ENCODE results near the gene CHST12. TPM values are rescaled to one million over a fixed set of nuclear protein-coding genes. Genes with fewer than 3 reads are reported as not detected.
"Not testable (repeated sequence)": the region's sequence is repeated elsewhere in the genome, so short reads cannot be mapped to it uniquely, and the experiment has no call there.

The CHST12 gene
- total and polyA plus RNA-seq, 10 of the 15 experiments (the other 5 are each of a cell fraction or from before 2014, with no cell fraction given), result 0.05 to 14.2 (median 3.3) TPM

- TF ChIP-seq BCL3 (IDR thresholded peaks at IDR 0.05; ENCODE audit: borderline replicate concordance, insufficient read depth, low read depth, low read length, poor library complexity, severe bottlenecking) (no peak), GATAD2B (conservative IDR thresholded peaks at IDR 0.05; ENCODE audit: low read depth) (no peak), SMAD5 (IDR thresholded peaks at IDR 0.05; ENCODE audit: low read depth) (no peak), SUZ12 (IDR thresholded peaks at IDR 0.05; ENCODE audit: unreplicated experiment) (no peak)
These were observed 14.8 kb upstream of the CHST12 start (continued) for GRCh38 chr7:2388637-2388954.

- 77% methylated on average over 16 of the region's 16 CpGs for WGBS (ENCODE audit: insufficient coverage, insufficient replicate concordance, low lambda C conversion rate, missing lambda C conversion rate)
- ATAC-seq; SMC1A ChIA-PET (ENCODE audit: uncharacterized antibody, unreplicated experiment); POLR2A ChIA-PET; H3K36me3 ChIP-seq (ENCODE audit: control insufficient read depth in 2 of 2, insufficient read depth in 2 of 2, low read length in 1 of 2); H3K4me1 ChIP-seq (ENCODE audit: control insufficient read depth, insufficient read depth, low read length); H3K27me3 ChIP-seq (replicated peaks in 1 of 2; ENCODE audit: control insufficient read depth in 2 of 2, insufficient read depth in 2 of 2, low read length in 1 of 2); H3K4me3 ChIP-seq; DNase-seq (ENCODE audit: low read depth, low spot score); FAIRE-seq; H3K9ac ChIP-seq (ENCODE audit: control insufficient read depth, insufficient read depth, low read length); RAD21 ChIA-PET (ENCODE audit: unreplicated experiment); BruUV-seq (replicated peaks); H4K20me1 ChIP-seq (ENCODE audit: control insufficient read depth, insufficient read depth); H3K27ac ChIP-seq (ENCODE audit: control insufficient read depth, insufficient read depth); in situ Hi-C loops (cut with MboI); CTCF ChIA-PET; H2AFZ ChIP-seq (ENCODE audit: control insufficient read depth, low read depth, low read length); intact Hi-C loops (cut with micrococcal nuclease; ENCODE audit: unreplicated experiment); H3K9me3 ChIP-seq (replicated peaks; ENCODE audit: control insufficient read depth, insufficient read depth, low read length); H3K79me2 ChIP-seq (ENCODE audit: control insufficient read depth, insufficient read depth, low read length); H3K4me2 ChIP-seq (ENCODE audit: control insufficient read depth, insufficient read depth): not testable (repeated sequence)
These were observed 13.2 kb upstream of the CHST12 start for GRCh38 chr7:2390020-2390816.

Data from GM12878 (cell line).